SJSA1 (cell line): Measurements from ENCODE around the gene CACNA1S. TPM values are rescaled to one million over a fixed set of nuclear protein-coding genes. Genes with fewer than 3 reads are reported as not detected.

Experiments
- total RNA-seq: library from RNA; depleted of rRNA; stranded (reverse); fragments of >200 nt; shearing (Covaris generic); gene quantifications from 2 replicates; pipeline ENCODE4 v1.2.3, GENCODE V29; 2014; rRNA removed

Gene CACNA1S
- total RNA-seq, 1 experiment from 2014 or later = not detected

Other genes with a start within 250 kb of the CACNA1S start
- gene GPR25, start 239.4 kb downstream of the CACNA1S start, total RNA-seq = not detected in 2 replicates
- gene INAVA, start 217.5 kb downstream of the CACNA1S start, total RNA-seq = 0.72 and 5.5 TPM in 2 replicates
- gene KIF21B, start 88.7 kb downstream of the CACNA1S start, total RNA-seq = 1.1 and 1.7 TPM in 2 replicates
- gene ASCL5, start 14.8 kb upstream of the CACNA1S start, total RNA-seq = not detected in 2 replicates
- gene TMEM9, start 42.0 kb upstream of the CACNA1S start, total RNA-seq = 84.3 and 110 TPM in 2 replicates
- 0.03 TPM in 1 of 2 replicates, not detected in the other for gene IGFN1, start 78.4 kb upstream of the CACNA1S start, total RNA-seq
- not detected in 2 replicates for gene PKP1, start 171.1 kb upstream of the CACNA1S start, total RNA-seq